VCaP (cell line): ENCODE data around the gene TMEM132C.

Experiments used
- H3K27ac ChIP-seq: fragments of 450-650 bp; 2 replicates; pipeline ENCODE4 v1.5.1; 2017
- CTCF ChIP-seq: fragments of 450-650 bp; conservative IDR thresholded peaks from 2 replicates; pipeline ENCODE4 v1.5.1; 2017; ENCODE audit warnings: mild to moderate bottlenecking, moderate library complexity

Gene TMEM132C

GRCh38 chr12:128325646-128326045 is 58.7 kb downstream of the TMEM132C start:
- no peak overlapping the region for H3K27ac ChIP-seq
- TF ChIP-seq CTCF, result no peak

- TF ChIP-seq CTCF, result no peak
- no peak overlapping the region for H3K27ac ChIP-seq
Observed at GRCh38 chr12:128326406-128326805, 59.4 kb downstream of the TMEM132C start.

GRCh38 chr12:128328961-128329360 is 62.0 kb downstream of the TMEM132C start:
- H3K27ac ChIP-seq, result no peak overlapping the region
- no peak for TF ChIP-seq CTCF

- TF ChIP-seq CTCF, result no peak
Observed at GRCh38 chr12:128336204-128337070, 69.5 kb downstream of the TMEM132C start.

GRCh38 chr12:128337071-128337345 is 70.0 kb downstream of the TMEM132C start:
- H3K27ac ChIP-seq, result no peak overlapping the region
- TF ChIP-seq CTCF, result no peak

More at GRCh38 chr12:128336204-128337070, 69.5 kb downstream of the TMEM132C start:
- no peak overlapping the region for H3K27ac ChIP-seq

GRCh38 chr12:128337431-128338170 is 70.6 kb downstream of the TMEM132C start:
- no peak for TF ChIP-seq CTCF
- H3K27ac ChIP-seq, result no peak overlapping the region

- no peak for TF ChIP-seq CTCF
- H3K27ac ChIP-seq, result no peak overlapping the region
Observed at GRCh38 chr12:128338386-128339125, 71.6 kb downstream of the TMEM132C start.
